Omental fat pad (tissue), 4 donors: ENCODE data around the gene NLRP5. TPM values are rescaled to one million over a fixed set of nuclear protein-coding genes. Genes with fewer than 3 reads are reported as not detected.

Experiments used
- ATAC-seq: fragments of 150-250 bp; one replicate; pipeline ENCODE4 v1.9.1; 2016; ENCODE audit warnings: mild to moderate bottlenecking, moderate library complexity; ENCODE audit not compliant: low FRiP score
- DNase-seq: peaks from one replicate; pipeline ENCODE4 v3.0.0-alpha.2; 2019; ENCODE audit warnings: low spot score
- total RNA-seq, 4 donors: library from RNA; depleted of rRNA; stranded (reverse); fragments of >200 nt; gene quantifications; one replicate each; pipeline ENCODE4 v1.1.0, GENCODE V29; 2016
- TF ChIP-seq, protein P1 (sequence below), 3 donors: fragments of 450-650 bp; IDR thresholded peaks; one replicate each; pipeline ENCODE4 v1.5.1; 2016 to 2017; ENCODE audit warnings: antibody characterized with exemption in 3 of 3, mild to moderate bottlenecking in 3 of 3, moderate library complexity in 2 of 3

NLRP5 gene
- total RNA-seq, 4 donors from 2014 or later, result not detected

DNA sequence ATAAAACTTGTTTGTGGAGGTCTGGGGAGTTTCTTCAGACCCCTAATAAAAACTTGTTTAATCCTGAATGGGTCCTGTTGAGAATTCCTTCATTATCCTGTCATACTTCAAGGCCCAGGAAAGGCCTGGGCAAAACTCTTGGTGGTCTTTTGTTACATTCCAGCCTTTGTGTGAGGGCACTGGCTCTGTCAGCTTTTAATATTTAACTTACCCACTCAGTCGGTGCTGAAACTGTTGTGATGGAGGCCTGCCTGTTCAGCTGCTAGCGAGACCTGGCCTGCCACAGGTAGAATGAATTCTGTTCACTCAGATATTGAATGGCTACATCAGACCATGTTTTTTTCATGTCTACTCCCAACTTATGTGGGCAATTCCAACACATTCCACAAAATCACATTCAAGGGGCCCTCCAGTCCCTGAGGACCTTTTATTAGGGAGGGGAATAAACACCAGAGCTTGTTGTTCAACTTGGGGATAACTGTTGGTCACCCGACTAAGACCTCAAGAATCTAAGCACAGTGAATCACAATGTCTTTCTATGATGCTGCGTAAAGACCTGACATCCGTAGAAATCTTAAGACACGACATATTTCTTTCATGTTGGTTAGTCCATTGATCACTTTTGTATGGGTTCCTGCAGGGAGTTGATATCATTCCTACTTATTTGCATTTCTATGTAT is 26.4 kb upstream of the NLRP5 start:
- ATAC-seq (no peak), DNase-seq (no peak)
- TF ChIP-seq, protein P1, sequence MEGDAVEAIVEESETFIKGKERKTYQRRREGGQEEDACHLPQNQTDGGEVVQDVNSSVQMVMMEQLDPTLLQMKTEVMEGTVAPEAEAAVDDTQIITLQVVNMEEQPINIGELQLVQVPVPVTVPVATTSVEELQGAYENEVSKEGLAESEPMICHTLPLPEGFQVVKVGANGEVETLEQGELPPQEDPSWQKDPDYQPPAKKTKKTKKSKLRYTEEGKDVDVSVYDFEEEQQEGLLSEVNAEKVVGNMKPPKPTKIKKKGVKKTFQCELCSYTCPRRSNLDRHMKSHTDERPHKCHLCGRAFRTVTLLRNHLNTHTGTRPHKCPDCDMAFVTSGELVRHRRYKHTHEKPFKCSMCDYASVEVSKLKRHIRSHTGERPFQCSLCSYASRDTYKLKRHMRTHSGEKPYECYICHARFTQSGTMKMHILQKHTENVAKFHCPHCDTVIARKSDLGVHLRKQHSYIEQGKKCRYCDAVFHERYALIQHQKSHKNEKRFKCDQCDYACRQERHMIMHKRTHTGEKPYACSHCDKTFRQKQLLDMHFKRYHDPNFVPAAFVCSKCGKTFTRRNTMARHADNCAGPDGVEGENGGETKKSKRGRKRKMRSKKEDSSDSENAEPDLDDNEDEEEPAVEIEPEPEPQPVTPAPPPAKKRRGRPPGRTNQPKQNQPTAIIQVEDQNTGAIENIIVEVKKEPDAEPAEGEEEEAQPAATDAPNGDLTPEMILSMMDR (IDR thresholded peaks at IDR 0.05), result no peak

DNA sequence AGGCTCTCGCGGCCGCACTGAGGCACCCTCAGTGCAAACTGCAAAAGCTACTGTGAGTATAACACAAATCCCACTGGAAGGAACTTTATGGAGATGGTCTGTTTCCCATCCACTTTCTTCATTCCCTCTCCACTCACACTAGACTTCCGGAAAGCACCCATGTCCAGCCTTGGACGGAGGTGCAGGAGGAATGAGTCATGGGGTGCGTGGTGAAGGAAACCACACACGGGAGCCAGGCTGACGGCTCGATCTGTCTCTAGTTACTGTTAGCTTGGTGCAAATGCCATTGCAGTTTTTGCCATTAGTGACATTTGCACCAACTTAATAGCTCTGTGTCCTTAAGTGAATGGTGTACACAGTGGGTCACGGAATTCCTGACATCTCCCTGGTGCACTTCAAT is 24.4 kb upstream of the NLRP5 start:
- DNase-seq (no peak), ATAC-seq (no peak)
- TF ChIP-seq, protein P1 (IDR thresholded peaks at IDR 0.05), result no peak

DNA sequence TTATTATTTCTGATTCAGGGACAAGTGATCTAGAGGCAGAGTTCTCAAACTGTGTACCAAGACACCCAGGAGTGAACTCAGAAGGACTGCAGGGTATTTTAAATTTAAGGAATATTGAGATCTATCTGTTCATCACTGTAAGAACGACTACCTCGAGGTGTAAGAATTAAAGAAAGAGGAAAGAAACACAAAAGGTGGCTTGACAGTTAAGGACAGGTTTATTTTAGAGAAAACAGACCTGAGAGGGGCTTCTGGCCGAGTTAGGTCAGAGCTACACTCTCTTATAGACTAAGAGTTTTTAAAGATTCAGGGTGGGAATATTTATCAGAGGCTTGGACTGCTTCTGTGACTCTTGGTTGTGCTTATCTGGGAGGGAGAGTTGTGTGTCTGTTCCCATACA is 12.6 kb upstream of the NLRP5 start:
- TF ChIP-seq, protein P1 (IDR thresholded peaks at IDR 0.05), result no peak
- DNase-seq, result no peak
- no peak for ATAC-seq

DNA sequence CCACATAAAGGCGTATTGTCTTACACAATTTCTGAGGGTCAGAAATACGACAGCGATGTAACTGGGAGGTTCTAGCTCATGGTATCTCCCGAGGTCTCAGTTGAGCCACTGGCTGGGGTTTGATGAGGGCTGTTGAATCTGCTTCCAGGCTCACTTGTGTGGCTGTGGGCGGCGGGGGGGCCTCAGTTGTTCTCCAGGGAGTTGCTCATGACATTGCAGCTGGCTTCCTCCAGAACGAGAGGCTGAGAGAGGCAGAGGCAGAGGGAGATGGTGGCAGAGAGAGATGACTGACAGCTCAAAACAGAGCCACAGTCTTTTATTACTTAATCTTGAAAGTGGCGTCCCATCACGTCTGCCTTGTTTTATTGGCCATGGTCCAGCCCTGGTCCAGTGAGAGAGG is 6.2 kb upstream of the NLRP5 start:
- ATAC-seq, result no peak
- TF ChIP-seq, protein P1 (IDR thresholded peaks at IDR 0.05), result no peak
- no peak for DNase-seq

DNA sequence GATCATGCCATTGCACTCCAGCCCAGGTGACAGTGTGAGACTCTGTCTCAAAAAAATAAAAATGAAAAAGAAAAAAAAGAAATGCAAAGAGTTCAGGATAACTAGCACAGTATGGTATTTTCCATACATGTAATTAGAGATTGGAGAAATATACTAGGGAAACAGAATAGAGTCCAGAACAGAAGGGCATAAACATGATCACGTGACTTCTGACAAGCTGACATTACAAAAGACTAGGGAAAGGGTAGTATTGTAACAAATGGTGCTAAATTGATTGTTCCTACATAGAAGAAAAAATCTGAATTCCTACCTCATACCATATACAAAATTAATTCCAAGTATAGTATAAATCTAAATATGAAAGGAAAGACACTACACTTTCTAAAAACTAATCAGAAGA is 1.3 kb upstream of the NLRP5 start:
- TF ChIP-seq, protein P1 (IDR thresholded peaks at IDR 0.05), result no peak
- DNase-seq (no peak), ATAC-seq (no peak)

DNA sequence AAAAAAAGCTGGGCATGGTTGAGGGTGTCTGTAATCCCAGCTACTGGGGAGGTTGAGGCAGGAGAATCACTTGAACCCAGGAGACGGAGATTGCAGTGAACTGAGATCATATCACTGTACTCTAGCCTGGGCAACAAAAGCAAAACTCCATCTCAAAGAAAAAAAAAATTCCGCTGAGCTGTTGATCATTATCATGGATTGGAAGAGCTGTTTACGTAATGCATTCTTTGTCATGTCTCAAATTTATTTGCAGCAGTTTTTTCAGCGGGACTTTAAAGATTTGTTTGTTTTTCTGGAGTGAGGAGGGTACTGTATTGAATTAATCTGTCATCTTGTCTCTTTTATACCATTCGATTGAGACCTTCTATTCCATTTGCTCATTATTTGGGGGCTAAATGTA is 4.3 kb downstream of the NLRP5 start:
- no peak for ATAC-seq
- no peak for DNase-seq
- TF ChIP-seq, protein P1 (IDR thresholded peaks at IDR 0.05), result no peak

DNA sequence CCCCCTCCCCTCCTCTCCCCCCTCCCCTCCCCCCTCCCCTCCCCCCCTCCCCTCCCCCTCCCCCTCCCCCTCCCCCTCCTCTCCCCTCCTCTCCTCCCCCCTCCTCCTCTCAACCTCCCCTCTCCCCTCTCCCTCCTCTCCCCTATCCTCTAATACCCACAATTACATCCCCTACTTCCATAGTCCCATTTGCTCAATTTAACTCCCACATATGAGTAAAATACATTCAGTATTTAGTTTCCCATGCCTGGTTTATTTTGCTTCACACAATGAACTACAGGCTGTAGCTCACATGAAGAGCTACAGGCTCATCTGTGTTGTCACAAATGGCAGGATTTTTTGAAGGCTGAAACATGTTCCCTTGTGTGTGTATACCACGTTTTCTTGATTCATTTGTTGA is 6.9 kb downstream of the NLRP5 start:
- no peak for ATAC-seq
- DNase-seq, result no peak
- TF ChIP-seq, protein P1 (IDR thresholded peaks at IDR 0.05), result no peak
